OCI-LY3 (cell line): ENCODE measurements around the gene SCAMP3.

ENCODE experiments used
- H2AFZ ChIP-seq: fragments of 200-600, 300-600 bp; shearing (Covaris generic); 2 replicates; pipeline ENCODE4 v1.6.0; 2014; ENCODE audit warnings: antibody characterized with exemption, low read depth, low read length
- H3K27ac ChIP-seq: fragments of 200-600, 300-600 bp; sonication (generic); 2 replicates; pipeline ENCODE4 v1.5.1; 2014; ENCODE audit warnings: mild to moderate bottlenecking, low read length, moderate library complexity, mixed read lengths
- H3K27me3 ChIP-seq: fragments of 200-600, 300-600 bp; sonication (generic); 2 replicates; pipeline ENCODE4 v1.6.1; 2014; ENCODE audit warnings: low read depth, low read length, mixed read lengths
- H3K36me3 ChIP-seq: fragments of 200-600, 300-600 bp; sonication (generic); replicated peaks from 2 replicates; pipeline ENCODE3; 2014; ENCODE audit warnings: low read depth, low read length, mixed read lengths
- H3K4me1 ChIP-seq: fragments of 300-600, 200-600 bp; sonication (generic); 2 replicates; pipeline ENCODE4 v1.6.1; 2014; ENCODE audit warnings: low read length, mixed read lengths
- H3K4me2 ChIP-seq: fragments of 200-600, 300-600 bp; sonication (generic); 2 replicates; pipeline ENCODE4 v1.6.1; 2014; ENCODE audit warnings: low read length, mixed read lengths
- H3K4me3 ChIP-seq: fragments of 300-600, 200-600 bp; sonication (generic); 2 replicates; pipeline ENCODE4 v1.5.1; 2014; ENCODE audit warnings: antibody characterized with exemption, mild to moderate bottlenecking, low read length, moderate library complexity
- H3K79me2 ChIP-seq: fragments of 300-600, 200-600 bp; shearing (Covaris generic); 2 replicates; pipeline ENCODE4 v1.6.1; 2014; ENCODE audit warnings: mild to moderate bottlenecking, low read length, mixed read lengths
- H3K9ac ChIP-seq: fragments of 300-600, 200-600 bp; shearing (Covaris generic); 2 replicates; pipeline ENCODE4 v1.6.0; 2014; ENCODE audit warnings: mild to moderate bottlenecking, low read length, moderate library complexity
- H3K9me3 ChIP-seq: fragments of 200-600, 300-600 bp; shearing (Covaris generic); 2 replicates; pipeline ENCODE4 v1.6.1; 2014; ENCODE audit warnings: low read length, mixed read lengths; ENCODE audit not compliant: insufficient read depth
- H4K20me1 ChIP-seq: fragments of 200-600, 300-600 bp; sonication (generic); 2 replicates; pipeline ENCODE4 v1.6.1; 2016; ENCODE audit warnings: low read length, mixed read lengths; ENCODE audit not compliant: insufficient read depth
- CTCF ChIP-seq: fragments of 200-600, 300-600 bp; sonication (generic); IDR thresholded peaks from 2 replicates; pipeline ENCODE4 v1.5.1; 2014; ENCODE audit warnings: antibody characterized with exemption, low read length, low read depth
- EZH2phosphoT487 ChIP-seq: fragments of 200-600 bp; shearing (Covaris generic); IDR thresholded peaks from 2 replicates; pipeline ENCODE4 v1.6.1; 2018; ENCODE audit warnings: antibody characterized with exemption, mixed run types, low read depth

The SCAMP3 gene

GRCh38 chr1:155261852-155262673 lies at the start of gene SCAMP3:
SCAMP3 (minus strand) TSS chr1:155262360; CDS start chr1:155262151, 209 bp downstream.
- no peaks in the 10 kb centered on the region for H4K20me1 ChIP-seq
- peak within 1 kb of the TSS; percentile 62 for H3K27ac ChIP-seq
- no peak for TF ChIP-seq EZH2phosphoT487
- no peak for TF ChIP-seq CTCF
- peaks cover 20% of the 10 kb centered on the region for H3K79me2 ChIP-seq
- H3K4me3 ChIP-seq, result peak within 1 kb of the TSS; percentile 85
- peak within 1 kb of the TSS; percentile 89 for H3K9ac ChIP-seq
- peak within 1 kb of the TSS; percentile 30; the same call in 1 of the 2 replicates for H2AFZ ChIP-seq
- H3K9me3 ChIP-seq, result no peaks in the 10 kb centered on the region
- peaks cover 14% of the 10 kb centered on the region for H3K4me1 ChIP-seq
- H3K27me3 ChIP-seq, result no peaks in the 10 kb centered on the region
- H3K4me2 ChIP-seq, result peak within 1 kb of the TSS; percentile 94
- peaks cover 52% of the 10 kb centered on the region for H3K36me3 ChIP-seq

- TF ChIP-seq CTCF (0 out of 2 replicates have a peak, but pooled peaks have one; percentile 6), EZH2phosphoT487 (no peak)
- Histone ChIP-seq H3K27ac (peak overlapping the region; percentile 93), H3K36me3 (peaks cover 46% of the 10 kb centered on the region), H3K9ac (peak overlapping the region; percentile 99), H2AFZ (no peak overlapping the region), H3K4me3 (peak overlapping the region; percentile 91), H3K4me2 (peak overlapping the region; percentile 92), H3K4me1 (peaks cover 48% of the 10 kb centered on the region), H4K20me1 (peaks cover 17% of the 10 kb centered on the region; the same call in 1 of the 2 replicates), H3K27me3 (no peaks in the 10 kb centered on the region), H3K9me3 (no peaks in the 10 kb centered on the region), H3K79me2 (peaks cover 54% of the 10 kb centered on the region)
Observed at GRCh38 chr1:155309423-155310021, 47.4 kb upstream of the SCAMP3 start.

- Histone ChIP-seq H3K79me2 (peaks cover 49% of the 10 kb centered on the region), H3K36me3 (peaks cover 43% of the 10 kb centered on the region), H2AFZ (no peak within 1 kb of the TSS)
Observed at GRCh38 chr1:155308493-155309422, 46.6 kb upstream of the SCAMP3 start, which contains the start of gene FDPS. FDPS (plus strand) TSS chr1:155308866; CDS start chr1:155309790, 924 bp downstream.

More at GRCh38 chr1:155308493-155309422, 46.6 kb upstream of the SCAMP3 start, which contains the start of gene FDPS:
- no peaks in the 10 kb centered on the region for H3K9me3 ChIP-seq
- peaks cover 17% of the 10 kb centered on the region; the same call in 1 of the 2 replicates for H4K20me1 ChIP-seq
- peak within 1 kb of the TSS; percentile 99 for H3K9ac ChIP-seq
- H3K4me3 ChIP-seq, result peak within 1 kb of the TSS; percentile 91
- H3K4me1 ChIP-seq, result peaks cover 56% of the 10 kb centered on the region
- H3K27me3 ChIP-seq, result no peaks in the 10 kb centered on the region
- peak within 1 kb of the TSS; percentile 92 for H3K4me2 ChIP-seq
- TF ChIP-seq CTCF, result no peak
- no peak for TF ChIP-seq EZH2phosphoT487
- H3K27ac ChIP-seq, result peak within 1 kb of the TSS; percentile 94
